ENCODE data around the gene TIAM2.

GRCh38 chr6:154994836-154995253 lies 270 bp upstream of the TIAM2 start:
- TF ChIP-seq CTCF (conservative IDR thresholded peaks at IDR 0.05; ENCODE audit: low read depth in 2 of 2), result no peak
- TF ChIP-seq REST (IDR thresholded peaks at IDR 0.05; ENCODE audit: unreplicated experiment), result no peak
